GM18505 (cell line): ENCODE data around the gene WNT7B.

ENCODE experiments used
- ATAC-seq: cut with Tn5 transposase; IDR thresholded peaks from one replicate; pipeline ENCODE4 v1.9.1; 2021; ENCODE audit not compliant: unreplicated experiment
- POLR2A ChIP-seq: IDR thresholded peaks from 4 replicates; pipeline ENCODE4 v1.6.1; 2011; ENCODE audit warnings: borderline replicate concordance; ENCODE audit not compliant: insufficient read depth, insufficient read length; ENCODE audit errors: extremely low read depth

Gene WNT7B

DNA sequence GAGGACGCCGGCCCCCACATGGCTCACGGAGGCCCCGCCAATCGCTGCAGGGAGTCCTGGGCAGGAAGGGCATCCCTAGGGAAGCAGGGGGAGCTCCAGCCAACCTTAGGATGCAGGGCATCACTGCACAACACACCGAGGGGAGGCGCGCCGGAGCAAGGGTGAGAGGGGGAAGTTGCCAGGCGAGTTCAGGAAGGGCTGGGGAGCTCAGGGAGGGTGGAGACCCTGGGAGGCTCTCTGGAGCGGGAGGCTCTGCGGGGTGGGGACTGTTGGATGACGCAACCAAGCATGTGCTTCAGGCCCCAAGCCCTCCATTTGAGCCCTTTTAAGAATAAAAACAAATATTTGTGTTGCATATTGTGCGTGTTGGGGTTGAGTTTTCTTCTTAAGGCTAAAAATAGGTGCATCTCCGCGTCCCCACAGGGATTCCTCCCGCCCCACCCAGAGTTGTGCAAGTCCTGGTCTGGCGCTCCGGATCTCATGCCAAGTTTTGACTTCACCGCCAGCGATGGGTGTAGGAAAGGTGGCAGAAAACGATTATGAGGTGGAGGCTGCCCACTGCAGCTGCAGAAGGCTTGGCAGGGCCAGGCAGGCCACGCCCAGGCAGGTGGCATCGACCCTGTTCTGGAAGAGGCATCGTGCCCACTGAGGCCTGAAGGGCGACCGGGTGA is 65.2 kb downstream of the WNT7B start:
- TF ChIP-seq POLR2A = no peak
- ATAC-seq = no peak

DNA sequence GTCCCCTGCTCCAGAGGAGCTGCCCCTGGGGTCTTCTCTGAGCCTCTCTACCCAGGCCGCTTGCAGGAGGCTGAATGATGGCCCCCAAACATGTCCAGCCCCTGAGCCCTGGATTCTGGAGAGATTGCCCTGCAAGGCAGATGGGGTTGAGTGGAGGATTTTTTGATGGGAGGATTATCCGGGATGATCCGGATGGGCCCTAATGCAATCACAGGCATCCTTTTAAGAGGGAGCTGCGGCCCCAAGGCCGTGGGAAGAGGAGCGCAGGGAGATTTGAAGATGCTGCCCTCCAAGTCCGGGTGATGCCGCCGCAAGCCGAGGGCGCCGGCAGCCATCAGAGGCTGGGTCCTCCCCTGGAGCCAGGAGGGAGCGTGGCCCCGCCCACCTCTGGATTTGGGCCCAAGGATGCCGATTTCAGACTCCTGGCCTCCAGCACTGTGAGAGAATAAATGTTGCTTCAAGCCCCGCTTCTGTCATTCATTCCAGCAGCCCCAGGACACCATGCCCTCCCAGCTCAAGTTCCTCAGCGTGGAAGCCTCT is 66.0 kb downstream of the WNT7B start:
- ATAC-seq = no peak
- TF ChIP-seq POLR2A = no peak

DNA sequence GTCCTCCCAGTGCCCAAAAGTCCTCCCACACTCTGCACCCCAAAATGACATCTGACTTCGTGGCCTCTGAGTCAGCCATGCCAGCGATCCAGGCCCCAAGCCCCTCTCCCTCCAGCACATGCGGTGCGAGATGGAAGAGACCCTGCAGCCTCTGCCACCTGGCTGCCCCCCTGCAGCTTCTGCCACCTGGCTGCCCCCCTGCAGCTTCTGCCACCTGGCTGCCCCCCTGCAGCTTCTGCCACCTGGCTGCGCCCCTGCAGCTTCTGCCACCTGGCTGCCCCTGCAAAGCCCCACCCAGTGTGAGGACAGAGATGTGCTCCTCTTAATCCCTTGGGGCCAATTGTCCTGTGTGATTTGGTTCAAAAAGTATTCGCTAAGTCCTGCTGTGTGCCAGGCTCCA is 68.0 kb downstream of the WNT7B start:
- TF ChIP-seq POLR2A = no peak
- ATAC-seq = no peak

DNA sequence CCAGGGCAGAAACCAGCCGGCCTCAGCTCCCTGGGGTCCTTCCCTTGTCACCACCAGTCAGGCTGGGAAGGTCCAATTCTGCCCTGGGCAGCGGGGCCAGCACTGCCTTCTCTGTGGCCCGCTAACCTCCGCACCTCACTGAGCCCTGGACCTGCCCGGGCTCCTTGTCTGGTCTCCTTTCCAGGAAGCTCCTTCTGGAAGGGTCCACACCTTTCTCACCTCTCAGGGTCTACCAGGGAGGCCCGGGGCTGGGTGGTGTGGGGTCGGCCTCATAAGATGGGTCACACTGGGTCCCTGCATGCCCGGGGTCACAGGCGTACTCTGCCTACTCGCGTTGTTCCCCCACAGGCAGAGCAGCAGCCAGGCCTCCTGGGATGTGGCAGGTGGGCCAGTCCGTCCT is 69.0 kb downstream of the WNT7B start:
- ATAC-seq = no peak
- TF ChIP-seq POLR2A = no peak

DNA sequence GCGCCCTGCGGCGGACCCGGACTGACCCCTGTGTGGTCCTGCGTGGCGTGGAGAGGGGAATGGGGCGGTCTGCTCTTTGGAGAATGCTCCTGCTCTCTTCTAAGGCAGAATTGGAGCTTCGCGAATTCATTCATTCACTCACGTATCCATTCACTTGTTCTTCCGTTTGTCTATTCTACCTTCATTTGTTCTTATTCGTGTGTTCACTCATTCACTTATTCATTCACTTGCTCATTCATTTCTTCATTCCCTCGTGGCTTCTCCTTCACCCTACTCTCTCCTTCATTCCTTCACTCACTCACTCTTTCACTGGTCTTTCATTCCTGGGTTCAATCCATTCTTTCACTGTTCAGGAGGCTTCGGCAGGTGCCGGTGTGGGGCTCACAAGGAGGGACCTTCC is 69.6 kb downstream of the WNT7B start:
- no peak for TF ChIP-seq POLR2A
- no peak for ATAC-seq

DNA sequence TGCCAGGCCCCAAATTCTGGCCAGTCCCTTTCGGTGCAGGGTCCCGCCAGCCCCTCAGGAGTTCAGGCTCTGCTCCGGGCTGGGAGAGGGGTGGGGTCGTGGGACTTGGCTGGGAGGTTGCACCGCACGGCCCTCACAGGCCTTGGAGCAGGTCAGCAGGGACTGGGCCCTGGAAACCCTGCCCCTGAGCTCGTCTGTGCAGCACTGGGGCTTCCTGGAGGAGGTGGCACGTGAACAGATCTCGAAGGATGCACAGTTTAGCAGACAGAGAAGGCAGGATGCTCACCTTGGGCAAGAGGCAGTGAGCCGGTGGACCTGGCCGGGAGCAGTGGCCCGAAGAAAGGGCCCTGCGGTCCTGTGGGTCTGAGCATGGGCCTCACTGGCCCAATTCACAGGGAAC is 70.0 kb downstream of the WNT7B start:
- no peak for ATAC-seq
- TF ChIP-seq POLR2A = no peak

DNA sequence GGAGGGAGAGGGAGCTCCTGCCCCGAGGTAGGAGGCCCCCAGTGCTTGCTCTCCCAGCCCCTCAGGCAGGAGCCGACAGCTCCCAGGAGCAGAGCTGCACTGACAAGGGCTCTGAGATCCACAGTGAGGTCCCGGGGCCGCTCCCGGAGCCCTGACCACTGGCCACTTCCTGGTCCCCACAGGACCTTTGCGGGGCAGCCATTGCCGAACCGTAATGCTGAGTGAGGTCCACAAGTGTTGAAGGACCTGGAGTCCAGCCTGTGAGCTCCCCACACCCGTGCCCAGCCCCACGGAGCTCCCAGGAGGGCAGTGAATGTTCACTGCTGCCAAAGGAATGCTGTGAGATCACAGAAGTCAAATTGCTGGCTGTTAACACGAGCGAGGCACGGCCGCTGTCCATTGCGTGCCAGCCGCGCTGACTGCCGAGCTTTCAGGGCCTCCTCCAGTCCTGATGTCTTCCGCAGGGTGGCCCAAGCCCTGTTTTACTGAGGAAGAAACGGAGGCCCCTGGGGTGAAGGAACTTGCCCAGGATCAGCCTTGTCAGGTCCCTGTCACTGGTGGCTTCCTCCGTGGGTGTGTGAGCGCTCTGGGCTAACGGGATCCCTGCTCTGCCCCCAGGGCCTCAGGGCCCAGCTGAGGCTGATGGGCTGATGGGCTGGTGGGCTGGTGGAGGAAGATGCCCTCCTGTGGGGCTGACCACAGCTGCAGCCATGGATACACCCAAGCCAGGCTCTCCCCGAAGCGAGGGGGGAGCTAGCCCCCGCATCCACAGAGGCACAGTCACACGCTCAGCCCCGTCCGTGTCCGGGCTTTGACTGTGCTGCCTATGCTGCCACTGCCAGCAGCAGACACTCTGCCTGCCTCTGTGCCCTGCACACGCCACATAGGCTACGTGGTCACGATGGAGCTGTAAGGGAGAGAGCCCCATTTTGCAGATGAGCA is 70.8 kb downstream of the WNT7B start:
- ATAC-seq = no peak
- TF ChIP-seq POLR2A = no peak

DNA sequence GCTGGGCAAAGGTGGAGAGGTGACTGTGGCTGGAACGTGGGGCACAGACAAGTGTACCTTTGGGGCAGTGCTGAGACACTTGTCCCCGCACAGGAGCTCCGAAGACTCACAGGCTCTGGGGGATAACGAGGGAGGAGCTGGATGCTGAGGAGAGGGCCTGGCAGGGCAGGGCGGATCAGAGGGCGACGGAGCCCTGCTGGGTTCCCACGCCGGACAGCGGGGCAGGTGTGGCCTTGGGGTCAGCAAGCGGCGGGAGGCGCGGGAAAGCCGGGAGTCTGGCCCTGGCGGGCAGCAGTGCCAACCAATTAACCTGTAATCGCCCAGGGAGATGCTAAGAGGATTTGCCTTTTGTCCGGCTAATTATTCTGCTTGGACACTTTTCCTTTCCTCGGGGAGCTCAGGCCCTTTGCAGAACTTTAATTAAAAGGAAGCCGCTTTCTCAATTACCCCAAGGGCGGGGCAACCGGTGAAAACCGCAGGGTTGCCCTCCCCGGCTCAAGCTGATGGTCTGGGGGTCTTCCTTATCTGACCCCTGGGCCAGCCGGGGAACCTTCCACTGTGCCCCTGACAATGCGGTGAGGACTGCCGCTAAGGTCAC is 71.5 kb downstream of the WNT7B start:
- no peak for ATAC-seq
- no peak for TF ChIP-seq POLR2A

DNA sequence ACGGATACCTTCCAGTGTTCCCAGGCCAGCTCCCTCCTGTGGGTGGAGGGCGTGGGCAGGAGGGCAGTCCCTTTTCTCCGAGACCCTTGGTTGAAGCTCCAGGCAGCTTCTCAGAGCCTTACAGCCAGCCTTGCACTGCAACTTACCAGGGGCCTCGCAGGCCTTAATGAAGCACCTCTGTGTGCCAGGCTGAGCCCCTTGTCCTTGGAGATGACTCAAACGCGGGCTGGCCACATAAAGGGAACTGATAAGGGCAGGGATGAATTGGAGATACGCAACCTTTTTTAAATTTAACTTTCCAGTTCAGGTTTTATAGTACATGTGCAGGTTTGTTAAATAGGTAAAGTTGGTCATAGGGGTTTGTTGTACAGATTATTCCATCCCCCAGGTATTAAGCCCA is 72.7 kb downstream of the WNT7B start:
- no peak for ATAC-seq
- TF ChIP-seq POLR2A = no peak

DNA sequence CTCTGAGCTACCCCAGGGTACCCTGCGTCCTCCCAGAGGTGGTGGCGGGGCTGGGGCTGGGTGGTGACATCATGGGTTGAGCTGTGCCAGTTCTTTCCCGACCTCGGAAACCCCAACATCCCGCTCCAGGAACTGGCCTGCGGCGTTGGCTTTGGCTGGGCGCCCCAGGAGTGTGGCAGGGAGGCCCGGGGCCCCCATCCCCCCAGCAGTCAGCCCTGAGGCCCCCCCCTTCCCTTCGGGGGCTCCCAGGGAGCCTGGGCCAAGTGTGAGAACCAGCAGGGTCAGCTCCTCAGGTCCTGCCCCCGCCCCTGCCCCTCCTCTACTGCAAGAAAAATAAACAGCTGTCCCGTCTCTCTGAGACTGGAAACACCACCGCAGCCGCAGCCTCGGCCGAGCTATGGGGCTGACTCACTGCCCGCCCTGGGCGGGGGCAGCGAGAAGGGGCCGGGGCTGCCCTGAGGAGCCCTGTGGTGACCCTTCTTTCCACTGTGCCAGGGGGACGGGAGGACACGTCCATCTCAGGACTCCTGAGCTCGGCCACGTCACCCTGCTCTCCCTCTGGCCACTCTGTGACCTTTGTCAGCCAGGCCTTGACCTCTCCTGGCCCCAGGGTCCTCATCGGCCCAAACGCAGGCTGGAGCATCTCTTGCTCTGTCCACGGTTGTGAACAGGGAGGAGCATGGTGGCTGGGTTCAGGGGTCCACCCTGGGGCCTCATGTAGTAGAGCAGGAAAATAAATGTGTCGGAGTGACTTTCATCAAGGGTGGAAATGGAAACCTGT is 73.4 kb downstream of the WNT7B start:
- TF ChIP-seq POLR2A = no peak
- no peak for ATAC-seq

DNA sequence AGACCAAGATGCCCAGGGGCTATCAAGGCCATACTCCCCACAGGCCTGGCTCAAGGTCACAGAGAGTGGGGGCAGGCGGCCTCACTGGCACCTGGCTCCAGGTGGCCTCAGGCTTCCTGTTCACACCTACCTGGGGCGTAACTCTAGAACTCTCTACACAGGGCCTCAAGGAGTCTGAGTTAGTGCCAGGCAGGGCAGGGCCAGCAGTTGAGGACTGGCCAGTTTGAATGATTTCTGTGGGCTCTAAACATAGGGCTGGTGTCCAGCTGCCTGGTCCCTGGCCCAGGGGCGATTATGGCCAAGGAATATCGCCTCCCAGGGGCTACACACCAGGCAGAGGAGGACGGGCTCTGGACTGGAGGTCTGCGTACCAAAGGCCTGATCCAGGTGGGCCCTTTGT is 79.2 kb downstream of the WNT7B start:
- no peak for TF ChIP-seq POLR2A
- no peak for ATAC-seq

DNA sequence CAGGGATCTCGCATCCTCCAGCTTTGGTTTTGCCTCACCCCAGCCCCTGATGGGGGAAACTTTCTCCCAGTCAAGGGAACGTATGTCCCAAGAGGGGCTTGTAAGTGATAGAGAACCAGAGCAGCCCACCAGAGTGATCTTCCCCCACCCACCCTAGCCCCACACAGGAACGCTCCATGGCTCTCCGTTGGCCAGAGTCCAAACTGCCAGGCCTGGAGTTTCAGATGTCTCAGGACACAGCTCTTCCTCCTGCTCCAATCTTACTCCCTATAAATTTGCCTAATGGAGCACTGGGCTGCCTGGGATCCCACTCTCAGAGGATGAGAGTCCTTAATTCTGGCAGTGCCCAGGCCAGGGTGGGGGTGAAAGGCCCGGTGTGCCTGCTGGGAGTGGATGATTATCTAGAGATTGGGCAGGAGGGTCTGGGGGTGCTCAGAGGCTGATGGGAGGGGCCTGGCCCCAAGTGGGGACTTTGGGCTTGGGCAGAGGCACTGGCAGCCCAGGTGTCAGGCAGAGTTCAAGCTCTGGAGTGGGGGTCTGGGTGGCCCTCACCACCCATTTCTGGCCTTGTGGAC is 79.9 kb downstream of the WNT7B start:
- TF ChIP-seq POLR2A = no peak
- ATAC-seq = no peak
